Fibroblast of the aortic adventitia (primary cell): ENCODE results near the gene IFIT3. TPM values are rescaled to one million over a fixed set of nuclear protein-coding genes. Genes with fewer than 3 reads are reported as not detected.
"Not testable (repeated sequence)": the region's sequence is repeated elsewhere in the genome, so short reads cannot be mapped to it uniquely, and the experiment has no call there.

Source experiments
- DNase-seq: peaks from one replicate; pipeline ENCODE4 v3.0.0-alpha.2; 2010; ENCODE audit warnings: low read depth
- H3K4me3 ChIP-seq: 2 replicates; pipeline ENCODE4 v1.5.1; 2011; ENCODE audit warnings: low read depth, mild to moderate bottlenecking, control low read depth, low read length, moderate library complexity
- CTCF ChIP-seq: IDR thresholded peaks from 2 replicates; pipeline ENCODE4 v1.5.1; 2011; ENCODE audit warnings: mild to moderate bottlenecking, low read length, control low read depth, inconsistent platforms; ENCODE audit not compliant: insufficient read depth
- total RNA-seq: library from RNA; depleted of rRNA; stranded (reverse); fragments of >200 nt; gene quantifications from 2 replicates; pipeline ENCODE4 v1.2.3, GENCODE V29; 2012; ENCODE audit warnings: low replicate concordance

The IFIT3 gene
- total RNA-seq, 1 donor, result 23.1 TPM

GRCh38 chr10:89329151-89329550 lies 1.4 kb downstream of the IFIT3 start:
- no peak for TF ChIP-seq CTCF
- no peak for DNase-seq
- peak overlapping the region; percentile 36 for H3K4me3 ChIP-seq

DNA sequence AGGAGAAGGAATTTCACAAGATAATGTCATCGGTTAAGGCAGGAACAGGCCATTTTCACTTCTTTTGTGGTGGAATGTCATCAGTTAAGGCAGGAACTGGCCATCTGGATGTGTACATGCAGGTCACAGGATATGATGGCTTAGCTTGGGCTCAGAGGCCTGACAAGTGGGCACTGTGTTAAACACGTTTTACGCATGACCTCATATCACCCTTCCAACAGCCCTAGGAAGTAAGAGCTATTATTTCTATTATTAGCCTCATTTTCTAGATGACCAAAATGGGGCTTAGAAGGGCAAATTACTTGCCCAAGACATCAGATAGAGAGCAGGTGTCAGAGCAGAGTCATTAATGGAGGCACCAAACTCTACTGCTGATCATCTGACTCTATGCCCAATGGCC lies 2.2 kb downstream of the IFIT3 start:
- not testable (repeated sequence) for DNase-seq, H3K4me3 ChIP-seq

DNA sequence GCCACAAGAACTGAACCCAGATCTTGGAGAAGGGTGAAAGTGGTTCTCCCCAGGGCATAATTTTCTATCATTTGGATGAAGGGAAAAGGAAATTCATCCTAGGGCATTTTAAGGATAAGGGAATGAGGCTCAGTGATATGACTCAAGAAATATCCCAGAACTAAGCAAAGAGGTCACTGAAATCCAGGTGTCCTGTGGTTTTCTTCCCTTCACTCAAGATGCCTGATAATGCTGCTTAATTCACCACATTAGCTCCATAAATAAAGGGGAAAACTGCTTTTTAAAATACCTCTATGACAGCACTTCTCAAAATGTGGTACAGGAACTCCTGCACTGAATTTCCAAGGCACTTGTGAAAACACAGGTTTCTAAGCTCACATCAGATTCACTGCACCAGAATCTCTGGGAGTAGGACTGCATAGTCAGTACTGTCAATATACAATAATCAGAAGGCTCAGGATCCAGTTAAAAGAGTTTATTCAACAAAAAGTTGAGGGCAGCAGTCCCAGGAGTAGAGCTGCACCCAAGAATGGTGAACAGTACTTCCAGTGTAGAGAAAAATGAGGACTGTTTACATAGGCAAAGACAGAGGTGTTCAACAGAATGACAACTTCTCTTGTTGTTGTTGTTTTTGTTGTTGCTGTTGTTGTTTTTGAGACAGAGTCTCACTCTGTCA lies 2.9 kb downstream of the IFIT3 start:
- TF ChIP-seq CTCF, result no peak
- H3K4me3 ChIP-seq, result no peak overlapping the region
- no peak for DNase-seq

- H3K4me3 ChIP-seq, result peak overlapping the region; percentile 64
- DNase-seq, result not testable (repeated sequence)
Observed at GRCh38 chr10:89331487-89332122, 3.8 kb downstream of the IFIT3 start.

DNA sequence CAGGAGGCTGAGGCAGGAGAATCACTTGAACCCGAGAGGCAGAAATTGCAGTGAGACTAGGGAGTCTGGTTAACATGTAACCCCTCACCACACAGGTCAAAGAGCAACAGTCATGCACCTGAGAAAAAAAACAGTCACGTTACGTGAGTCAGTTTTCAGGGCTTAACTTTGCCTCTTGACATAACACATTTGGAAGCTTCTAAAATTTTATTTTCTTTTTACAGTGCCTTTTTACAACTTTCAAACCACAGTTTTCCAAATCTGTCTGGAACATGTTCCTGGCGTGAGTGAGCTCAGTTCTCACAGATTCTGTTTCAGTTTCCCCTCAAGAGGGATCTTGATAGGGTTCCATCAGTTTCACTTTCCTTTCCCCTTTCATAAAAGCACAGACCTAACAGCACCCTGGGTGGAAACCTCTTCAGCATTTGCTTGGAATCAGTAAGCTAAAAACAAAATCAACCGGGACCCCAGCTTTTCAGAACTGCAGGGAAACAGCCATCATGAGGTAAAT lies 4.4 kb downstream of the IFIT3 start:
- peak; percentile 82 for DNase-seq
- peak overlapping the region; percentile 64 for H3K4me3 ChIP-seq
- TF ChIP-seq CTCF, result no peak

DNA sequence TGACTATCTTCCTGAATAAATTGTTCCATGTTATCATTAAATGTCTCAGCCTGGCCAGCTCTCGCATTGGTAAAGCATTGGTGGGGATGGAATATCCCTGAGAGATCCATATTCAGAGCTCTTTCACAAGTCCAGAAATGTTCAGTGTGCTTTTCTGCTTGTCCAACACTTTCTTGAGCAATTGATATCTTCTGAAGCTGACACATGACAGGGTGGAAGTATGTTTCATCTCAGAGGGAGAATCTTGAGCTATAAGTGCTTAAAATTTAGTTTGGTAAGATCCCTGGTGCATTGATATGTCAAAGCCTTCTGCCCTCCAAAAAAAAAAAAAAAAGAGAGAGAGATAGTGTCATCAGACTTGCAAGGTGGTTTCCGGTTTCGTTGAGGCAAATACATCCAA lies 7.4 kb downstream of the IFIT3 start:
- no peak for TF ChIP-seq CTCF
- no peak for DNase-seq
- no peak overlapping the region for H3K4me3 ChIP-seq

DNA sequence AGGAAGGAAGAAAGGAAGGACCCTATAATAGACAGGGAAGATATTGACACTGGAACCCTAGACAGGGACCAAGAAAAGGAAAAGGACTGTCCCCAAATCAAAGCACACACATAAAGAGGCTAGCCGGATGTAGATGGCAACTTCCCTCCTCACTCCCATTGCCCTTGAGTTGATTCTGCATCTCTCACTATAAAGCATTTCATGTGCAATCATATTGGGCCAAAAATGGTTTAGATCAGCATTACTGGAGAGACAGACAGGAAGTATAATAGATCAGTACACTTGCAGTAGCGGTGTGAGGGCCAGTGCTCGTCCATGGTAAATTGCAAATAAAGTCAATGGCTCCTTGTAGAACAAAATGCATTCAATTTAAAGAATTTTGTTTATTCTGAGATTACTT lies 8.4 kb downstream of the IFIT3 start:
- no peak overlapping the region for H3K4me3 ChIP-seq
- no peak for TF ChIP-seq CTCF
- no peak for DNase-seq

GRCh38 chr10:89337484-89337883 lies 9.7 kb downstream of the IFIT3 start:
- no peak for DNase-seq
- no peak for TF ChIP-seq CTCF
- H3K4me3 ChIP-seq, result no peak overlapping the region
